Muscle of back (tissue), 11 donors: ENCODE data around the gene RAD50. TPM values are rescaled to one million over a fixed set of nuclear protein-coding genes. Genes with fewer than 3 reads are reported as not detected.

Source experiments
- DNase-seq, 3 donors: peaks; one replicate each; pipeline versions ENCODE4 v3.0.0 to v3.0.0-alpha.2; 2013
- polyA plus RNA-seq, 10 donors: library from polyadenylated mRNA; unstranded; fragments of 120-200 nt; gene quantifications; one replicate each; pipeline ENCODE4 v1.2.1, GENCODE V29; 2013; ENCODE audit not compliant: insufficient read length in 10 of 10

RAD50 gene
- polyA plus RNA-seq, 10 donors = 19.5 to 28.8 (median 24.3) TPM

GRCh38 chr5:132659598-132660493, 103.1 kb downstream of the RAD50 start:
- DNase-seq = no peak

GRCh38 chr5:132661231-132662003, 104.6 kb downstream of the RAD50 start:
- no peak for DNase-seq

- no peak for DNase-seq
Observed at GRCh38 chr5:132662004-132662401, 105.2 kb downstream of the RAD50 start.

- no peak for DNase-seq
Observed at GRCh38 chr5:132662925-132663770, 106.4 kb downstream of the RAD50 start.

GRCh38 chr5:132663771-132664695, 107.3 kb downstream of the RAD50 start:
- no peak for DNase-seq

GRCh38 chr5:132664696-132665209, 108.0 kb downstream of the RAD50 start:
- no peak for DNase-seq

- DNase-seq = no peak
Observed at GRCh38 chr5:132665574-132666080, 108.8 kb downstream of the RAD50 start.

- DNase-seq = no peak
Observed at GRCh38 chr5:132666310-132667123, 109.7 kb downstream of the RAD50 start.

- DNase-seq = no peak
Observed at GRCh38 chr5:132667309-132667708, 110.5 kb downstream of the RAD50 start.

- no peak for DNase-seq
Observed at GRCh38 chr5:132667761-132668705, 111.3 kb downstream of the RAD50 start.

- no peak for DNase-seq
Observed at GRCh38 chr5:132668706-132669454, 112.1 kb downstream of the RAD50 start.

GRCh38 chr5:132669455-132669820, 112.7 kb downstream of the RAD50 start:
- no peak for DNase-seq

GRCh38 chr5:132669966-132670882, 113.4 kb downstream of the RAD50 start:
- no peak for DNase-seq

- no peak for DNase-seq
Observed at GRCh38 chr5:132671000-132671399, 114.2 kb downstream of the RAD50 start.

GRCh38 chr5:132673488-132673887, 116.7 kb downstream of the RAD50 start:
- no peak for DNase-seq

GRCh38 chr5:132673939-132674630, 117.3 kb downstream of the RAD50 start, which contains the start of gene IL4:
TSS of gene IL4 (plus strand) at chr5:132673989. CDS start at chr5:132674051, 62 bp downstream.
- DNase-seq = no peak
